Caco-2 (cell line): ENCODE measurements around the gene WWOX. TPM values are rescaled to one million over a fixed set of nuclear protein-coding genes. Genes with fewer than 3 reads are reported as not detected.

ENCODE experiments used
- BruUV-seq: library from RNA; stranded (reverse); fragments of 400-500 nt; replicated peaks from 2 replicates; lab custom pipeline; 2021; lab: Mats Ljungman, UMichigan
- CTCF ChIA-PET: fragments of 300-600 bp; sonication (Branson Sonifier 250); formaldehyde crosslinking; loops from one replicate; lab custom pipeline; 2022; ENCODE audit warnings: antibody characterized with exemption; lab: Charles Lee
- POLR2A ChIA-PET: fragments of 300-600 bp; sonication (Branson Sonifier 250); formaldehyde crosslinking; loops from one replicate; lab custom pipeline; 2022; ENCODE audit warnings: antibody characterized with exemption; lab: Charles Lee
- DNase-seq, 2 experiments: peaks; one replicate each; pipeline versions ENCODE4 v3.0.0 to v3.0.0-alpha.2; 2020 to 2022
- H3K27me3 ChIP-seq: replicated peaks from 2 replicates; pipeline ENCODE4 v1.6.0; 2011; ENCODE audit warnings: low read length; ENCODE audit not compliant: control insufficient read depth, insufficient read depth
- H3K36me3 ChIP-seq: 2 replicates; pipeline ENCODE4 v1.5.1; 2011; ENCODE audit warnings: low read length; ENCODE audit not compliant: control insufficient read depth, insufficient read depth
- H3K4me1 ChIP-seq: fragments of 250-450 bp; sonication (Bioruptor Pico); 2 replicates; pipeline ENCODE4 v1.5.1; 2020; ENCODE audit warnings: mild to moderate bottlenecking
- H3K4me3 ChIP-seq: 2 replicates; pipeline ENCODE4 v1.5.1; 2011; ENCODE audit warnings: low read depth, mild to moderate bottlenecking, control low read depth, low read length
- H3K9me3 ChIP-seq: fragments of 250-450 bp; sonication (Bioruptor Pico); 2 replicates; pipeline ENCODE4 v1.5.1; 2020; ENCODE audit warnings: mild to moderate bottlenecking, moderate library complexity
- H3K27ac Mint-ChIP-seq: one replicate; pipeline ENCODE4 v1.8.0; 2022; ENCODE audit warnings: mixed read lengths; ENCODE audit not compliant: unreplicated experiment
- H3K27me3 Mint-ChIP-seq: one replicate; pipeline ENCODE4 v1.8.0; 2022; ENCODE audit warnings: mixed read lengths; ENCODE audit not compliant: insufficient read depth, unreplicated experiment
- H3K36me3 Mint-ChIP-seq: one replicate; pipeline ENCODE4 v1.8.0; 2022; ENCODE audit warnings: mild to moderate bottlenecking, mixed read lengths; ENCODE audit not compliant: insufficient read depth, unreplicated experiment
- H3K4me1 Mint-ChIP-seq: one replicate; pipeline ENCODE4 v1.8.0; 2022; ENCODE audit warnings: low read depth, mixed read lengths; ENCODE audit not compliant: unreplicated experiment
- H3K4me3 Mint-ChIP-seq: one replicate; pipeline ENCODE4 v1.8.0; 2022; ENCODE audit warnings: mild to moderate bottlenecking, moderate library complexity, mixed read lengths; ENCODE audit not compliant: unreplicated experiment
- H3K9me3 Mint-ChIP-seq: one replicate; pipeline ENCODE4 v1.8.0; 2022; ENCODE audit warnings: mixed read lengths; ENCODE audit not compliant: unreplicated experiment
- intact Hi-C: fragments of 100-400 bp; cut with micrococcal nuclease; formaldehyde crosslinking; loops from one replicate; pipeline ENCODE4 v1.10.0; 2022; ENCODE audit not compliant: unreplicated experiment
- total RNA-seq: library from RNA; stranded (reverse); gene quantifications from 2 replicates; pipeline ENCODE4 v1.2.3, GENCODE V29; 2022
- TF ChIP-seq, protein P1 (sequence below), 2 experiments: fragments of 200-600 bp in 1 of 2; IDR thresholded peaks; 1 replicate in 1 of 2; 2 replicates in 1 of 2; pipeline versions ENCODE4 v1.5.1 to v1.8.0; 2011 to 2022; ENCODE audit warnings: antibody characterized with exemption in 1 of 2, control low read depth in 1 of 2, inconsistent platforms in 1 of 2, low read depth in 1 of 2, low read length in 1 of 2, mild to moderate bottlenecking in 1 of 2, moderate library complexity in 1 of 2; ENCODE audit not compliant: insufficient read depth in 1 of 2, severe bottlenecking in 1 of 2, unreplicated experiment in 1 of 2

WWOX gene
- total RNA-seq, 1 experiment from 2014 or later = 45.0 TPM

- Histone ChIP-seq H3K4me3 (no peak overlapping the region), H3K4me1 (peaks cover 4% of the 10 kb centered on the region; the same call in 1 of the 2 replicates), H3K36me3 (no peaks in the 10 kb centered on the region), H3K9me3 (no peaks in the 10 kb centered on the region), H3K27me3 (no peaks in the 10 kb centered on the region)
- Mint-ChIP-seq H3K4me3 (no peak overlapping the region), H3K36me3 (no peaks in the 10 kb centered on the region), H3K4me1 (peaks cover 2% of the 10 kb centered on the region), H3K9me3 (no peaks in the 10 kb centered on the region), H3K27ac (peak overlapping the region; percentile 2), H3K27me3 (no peaks in the 10 kb centered on the region)
- TF ChIP-seq, protein P1, sequence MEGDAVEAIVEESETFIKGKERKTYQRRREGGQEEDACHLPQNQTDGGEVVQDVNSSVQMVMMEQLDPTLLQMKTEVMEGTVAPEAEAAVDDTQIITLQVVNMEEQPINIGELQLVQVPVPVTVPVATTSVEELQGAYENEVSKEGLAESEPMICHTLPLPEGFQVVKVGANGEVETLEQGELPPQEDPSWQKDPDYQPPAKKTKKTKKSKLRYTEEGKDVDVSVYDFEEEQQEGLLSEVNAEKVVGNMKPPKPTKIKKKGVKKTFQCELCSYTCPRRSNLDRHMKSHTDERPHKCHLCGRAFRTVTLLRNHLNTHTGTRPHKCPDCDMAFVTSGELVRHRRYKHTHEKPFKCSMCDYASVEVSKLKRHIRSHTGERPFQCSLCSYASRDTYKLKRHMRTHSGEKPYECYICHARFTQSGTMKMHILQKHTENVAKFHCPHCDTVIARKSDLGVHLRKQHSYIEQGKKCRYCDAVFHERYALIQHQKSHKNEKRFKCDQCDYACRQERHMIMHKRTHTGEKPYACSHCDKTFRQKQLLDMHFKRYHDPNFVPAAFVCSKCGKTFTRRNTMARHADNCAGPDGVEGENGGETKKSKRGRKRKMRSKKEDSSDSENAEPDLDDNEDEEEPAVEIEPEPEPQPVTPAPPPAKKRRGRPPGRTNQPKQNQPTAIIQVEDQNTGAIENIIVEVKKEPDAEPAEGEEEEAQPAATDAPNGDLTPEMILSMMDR (IDR thresholded peaks at IDR 0.05; ENCODE audit: insufficient read depth in 1 of 2, low read depth in 1 of 2, low read length in 1 of 2, severe bottlenecking in 1 of 2, unreplicated experiment in 1 of 2) = no peak
- DNase-seq = no peak
- ChIA-PET POLR2A (no interaction called here), CTCF (no interaction called here)
- BruUV-seq = no TSS peak
- intact Hi-C loops = no loop called here
Measured at GRCh38 chr16:78448658-78449271, 349.3 kb downstream of the WWOX start.

DNA sequence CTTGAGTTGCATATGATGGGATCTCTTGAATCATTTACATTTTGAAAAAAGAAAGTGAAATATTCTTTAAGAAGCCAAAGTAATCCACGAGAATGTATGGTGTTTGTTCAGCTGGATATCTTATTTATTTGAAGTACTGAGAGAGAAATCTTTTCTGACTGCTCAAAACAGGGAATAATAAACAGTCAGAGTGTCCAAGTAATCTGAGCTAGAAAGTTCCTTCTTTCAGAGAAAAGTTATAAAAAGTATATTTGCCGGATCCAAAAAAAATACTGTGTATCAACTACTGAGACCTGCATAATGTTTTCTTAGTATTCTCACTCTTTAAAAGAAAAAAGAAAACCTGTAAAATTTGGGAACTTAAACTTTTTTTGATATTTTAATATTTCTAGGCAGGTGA lies 350.8 kb downstream of the WWOX start:
- BruUV-seq = no TSS peak
- no peak overlapping the region for H3K4me3 ChIP-seq
- Mint-ChIP-seq H3K36me3 (no peaks in the 10 kb centered on the region), H3K9me3 (no peaks in the 10 kb centered on the region), H3K27ac (no peak overlapping the region), H3K4me3 (no peak overlapping the region), H3K27me3 (no peaks in the 10 kb centered on the region), H3K4me1 (no peaks in the 10 kb centered on the region)
- POLR2A ChIA-PET = no interaction called here
- CTCF ChIA-PET = no interaction called here
- intact Hi-C loops = no loop called here
- no peaks in the 10 kb centered on the region for H3K27me3 ChIP-seq
- H3K9me3 ChIP-seq = no peaks in the 10 kb centered on the region
- DNase-seq = no peak
- no peaks in the 10 kb centered on the region; the same call in 1 of the 2 replicates for H3K4me1 ChIP-seq
- no peaks in the 10 kb centered on the region for H3K36me3 ChIP-seq
- TF ChIP-seq, protein P1 (IDR thresholded peaks at IDR 0.05; ENCODE audit: insufficient read depth in 1 of 2, low read depth in 1 of 2, low read length in 1 of 2, severe bottlenecking in 1 of 2, unreplicated experiment in 1 of 2) = no peak

GRCh38 chr16:78452025-78452555 lies 352.6 kb downstream of the WWOX start:
- no peak overlapping the region for H3K4me3 ChIP-seq
- H3K36me3 ChIP-seq = no peaks in the 10 kb centered on the region
- no peak for DNase-seq
- H3K4me1 Mint-ChIP-seq = no peaks in the 10 kb centered on the region
- intact Hi-C loops = no loop called here
- H3K4me1 ChIP-seq = no peaks in the 10 kb centered on the region; the same call in 1 of the 2 replicates
- ChIA-PET POLR2A (no interaction called here), CTCF (no interaction called here)
- no peak overlapping the region for H3K27ac Mint-ChIP-seq
- H3K9me3 ChIP-seq = no peaks in the 10 kb centered on the region
- H3K36me3 Mint-ChIP-seq = no peaks in the 10 kb centered on the region
- BruUV-seq = no TSS peak
- H3K9me3 Mint-ChIP-seq = no peaks in the 10 kb centered on the region
- no peak overlapping the region for H3K4me3 Mint-ChIP-seq
- TF ChIP-seq, protein P1 (IDR thresholded peaks at IDR 0.05; ENCODE audit: insufficient read depth in 1 of 2, low read depth in 1 of 2, low read length in 1 of 2, severe bottlenecking in 1 of 2, unreplicated experiment in 1 of 2) = no peak
- no peaks in the 10 kb centered on the region for H3K27me3 Mint-ChIP-seq
- H3K27me3 ChIP-seq = no peaks in the 10 kb centered on the region
